Measurements from ENCODE around the gene FGF4.

FGF4 gene

DNA sequence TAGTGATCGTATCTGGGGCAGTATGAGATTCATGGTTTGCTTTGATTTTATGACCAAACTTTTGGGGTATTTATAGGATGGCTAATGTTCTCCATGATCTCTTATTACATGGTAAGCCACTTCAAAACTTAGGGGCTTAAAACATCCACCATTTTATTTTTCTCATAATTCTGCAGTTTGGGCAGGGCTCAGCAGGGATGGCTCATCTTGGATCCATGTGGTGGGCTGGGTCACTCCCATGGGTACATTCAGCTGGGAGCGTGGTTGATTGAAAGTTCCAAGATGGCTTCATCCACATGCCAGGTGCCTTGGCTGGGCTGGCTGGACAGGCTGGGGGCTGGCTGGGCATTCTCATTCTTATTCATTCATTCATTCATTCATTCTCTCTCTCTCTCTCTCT, 40.8 kb downstream of the FGF4 start:
- TF ChIP-seq, protein P1, sequence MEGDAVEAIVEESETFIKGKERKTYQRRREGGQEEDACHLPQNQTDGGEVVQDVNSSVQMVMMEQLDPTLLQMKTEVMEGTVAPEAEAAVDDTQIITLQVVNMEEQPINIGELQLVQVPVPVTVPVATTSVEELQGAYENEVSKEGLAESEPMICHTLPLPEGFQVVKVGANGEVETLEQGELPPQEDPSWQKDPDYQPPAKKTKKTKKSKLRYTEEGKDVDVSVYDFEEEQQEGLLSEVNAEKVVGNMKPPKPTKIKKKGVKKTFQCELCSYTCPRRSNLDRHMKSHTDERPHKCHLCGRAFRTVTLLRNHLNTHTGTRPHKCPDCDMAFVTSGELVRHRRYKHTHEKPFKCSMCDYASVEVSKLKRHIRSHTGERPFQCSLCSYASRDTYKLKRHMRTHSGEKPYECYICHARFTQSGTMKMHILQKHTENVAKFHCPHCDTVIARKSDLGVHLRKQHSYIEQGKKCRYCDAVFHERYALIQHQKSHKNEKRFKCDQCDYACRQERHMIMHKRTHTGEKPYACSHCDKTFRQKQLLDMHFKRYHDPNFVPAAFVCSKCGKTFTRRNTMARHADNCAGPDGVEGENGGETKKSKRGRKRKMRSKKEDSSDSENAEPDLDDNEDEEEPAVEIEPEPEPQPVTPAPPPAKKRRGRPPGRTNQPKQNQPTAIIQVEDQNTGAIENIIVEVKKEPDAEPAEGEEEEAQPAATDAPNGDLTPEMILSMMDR (IDR thresholded peaks at IDR 0.05; ENCODE audit: borderline replicate concordance, extremely low read depth, low read length, poor library complexity, severe bottlenecking) = no peak
- no peak for TF ChIP-seq EZH2 (IDR thresholded peaks at IDR 0.05; ENCODE audit: borderline replicate concordance, low read depth, low read length, severe bottlenecking)
- H3K27ac ChIP-seq (ENCODE audit: low read length) = no peak overlapping the region
- H3K9ac ChIP-seq (ENCODE audit: low read depth, low read length) = no peak overlapping the region
- H3K27me3 ChIP-seq (ENCODE audit: insufficient read depth, low read length, poor library complexity) = no peaks in the 10 kb centered on the region
- DNase-seq (no peak), ATAC-seq (ENCODE audit: insufficient read depth, low read depth) (no peak)
- no peak overlapping the region for H3K4me2 ChIP-seq (ENCODE audit: insufficient read depth, low read length)
- no peak overlapping the region for H2AFZ ChIP-seq (ENCODE audit: low read depth, low read length)
- no peaks in the 10 kb centered on the region for H3K79me2 ChIP-seq (ENCODE audit: insufficient read depth, low read length)
- H3K4me1 ChIP-seq (ENCODE audit: insufficient read depth, low read length) = no peaks in the 10 kb centered on the region
- no peak overlapping the region for H3K4me3 ChIP-seq (ENCODE audit: low read depth in 1 of 2, low read length in 2 of 2)
- H3K36me3 ChIP-seq (ENCODE audit: insufficient read depth, low read length) = no peaks in the 10 kb centered on the region
- no peaks in the 10 kb centered on the region for H3K9me3 ChIP-seq (ENCODE audit: insufficient read depth, low read length, severe bottlenecking)
- no peaks in the 10 kb centered on the region for H4K20me1 ChIP-seq (ENCODE audit: insufficient read depth, low read length)

DNA sequence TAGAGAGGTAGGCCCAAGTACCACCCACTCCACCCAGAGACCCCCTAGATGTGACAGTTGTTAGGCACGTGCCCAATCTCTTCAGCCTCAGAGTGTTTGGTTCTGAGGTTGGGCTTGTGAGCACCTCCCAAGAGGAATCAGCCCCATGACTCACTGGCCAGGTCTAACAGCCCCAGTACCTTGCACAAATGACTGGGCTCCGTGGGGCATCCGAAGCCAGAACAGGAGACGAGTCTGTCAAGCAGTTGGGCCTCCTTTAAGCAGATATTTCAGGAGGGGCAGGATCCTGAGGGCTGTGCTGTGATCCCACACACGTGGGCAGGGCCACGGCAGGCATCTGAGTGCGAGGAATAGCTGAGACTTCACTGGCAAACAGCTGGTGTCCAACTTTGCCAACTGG, 42.2 kb downstream of the FGF4 start:
- Histone ChIP-seq H3K9ac (ENCODE audit: low read depth, low read length) (no peak overlapping the region), H3K27me3 (ENCODE audit: insufficient read depth, low read length, poor library complexity) (no peaks in the 10 kb centered on the region), H3K4me2 (ENCODE audit: insufficient read depth, low read length) (no peak overlapping the region), H3K79me2 (ENCODE audit: insufficient read depth, low read length) (no peaks in the 10 kb centered on the region), H4K20me1 (ENCODE audit: insufficient read depth, low read length) (no peaks in the 10 kb centered on the region), H3K27ac (ENCODE audit: low read length) (no peak overlapping the region), H3K36me3 (ENCODE audit: insufficient read depth, low read length) (no peaks in the 10 kb centered on the region), H3K9me3 (ENCODE audit: insufficient read depth, low read length, severe bottlenecking) (no peaks in the 10 kb centered on the region), H3K4me1 (ENCODE audit: insufficient read depth, low read length) (no peaks in the 10 kb centered on the region), H2AFZ (ENCODE audit: low read depth, low read length) (no peak overlapping the region), H3K4me3 (ENCODE audit: low read depth in 1 of 2, low read length in 2 of 2) (no peak overlapping the region)
- DNase-seq (no peak), ATAC-seq (ENCODE audit: insufficient read depth, low read depth) (no peak)
- no peak for TF ChIP-seq EZH2 (IDR thresholded peaks at IDR 0.05; ENCODE audit: borderline replicate concordance, low read depth, low read length, severe bottlenecking)
- TF ChIP-seq, protein P1 (IDR thresholded peaks at IDR 0.05; ENCODE audit: borderline replicate concordance, extremely low read depth, low read length, poor library complexity, severe bottlenecking) = no peak

DNA sequence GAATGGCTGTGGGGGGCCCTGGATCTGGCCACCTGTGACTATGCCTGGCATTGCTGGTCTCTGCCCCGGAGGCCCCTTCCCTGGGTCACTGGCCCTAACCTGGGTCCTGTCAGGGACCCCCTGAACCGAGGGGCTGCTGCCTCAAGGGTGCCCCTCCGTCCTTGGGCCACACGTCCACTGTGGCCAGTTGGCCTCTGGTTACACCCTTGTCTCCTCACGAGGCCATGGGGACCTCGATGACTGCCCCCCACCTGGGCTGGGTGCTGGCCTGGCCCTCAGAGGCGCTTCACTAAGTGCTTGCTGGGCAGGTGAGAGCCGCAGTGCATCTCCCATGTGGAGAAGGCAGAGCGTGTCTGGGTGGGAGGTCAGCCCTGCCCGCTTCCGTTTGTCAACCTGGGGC, 44.0 kb downstream of the FGF4 start:
- Histone ChIP-seq H3K9ac (ENCODE audit: low read depth, low read length) (no peak overlapping the region), H3K4me2 (ENCODE audit: insufficient read depth, low read length) (no peak overlapping the region), H3K79me2 (ENCODE audit: insufficient read depth, low read length) (no peaks in the 10 kb centered on the region), H3K4me3 (ENCODE audit: low read depth in 1 of 2, low read length in 2 of 2) (no peak overlapping the region), H3K27me3 (ENCODE audit: insufficient read depth, low read length, poor library complexity) (peaks cover 1% of the 10 kb centered on the region), H4K20me1 (ENCODE audit: insufficient read depth, low read length) (no peaks in the 10 kb centered on the region; the same call in 1 of the 2 replicates), H3K27ac (ENCODE audit: low read length) (no peak overlapping the region), H3K4me1 (ENCODE audit: insufficient read depth, low read length) (no peaks in the 10 kb centered on the region), H3K36me3 (ENCODE audit: insufficient read depth, low read length) (no peaks in the 10 kb centered on the region), H2AFZ (ENCODE audit: low read depth, low read length) (no peak overlapping the region), H3K9me3 (ENCODE audit: insufficient read depth, low read length, severe bottlenecking) (no peaks in the 10 kb centered on the region)
- DNase-seq (no peak), ATAC-seq (ENCODE audit: insufficient read depth, low read depth) (no peak)
- TF ChIP-seq, protein P1 (IDR thresholded peaks at IDR 0.05; ENCODE audit: borderline replicate concordance, extremely low read depth, low read length, poor library complexity, severe bottlenecking) = no peak
- TF ChIP-seq EZH2 (IDR thresholded peaks at IDR 0.05; ENCODE audit: borderline replicate concordance, low read depth, low read length, severe bottlenecking) = no peak

DNA sequence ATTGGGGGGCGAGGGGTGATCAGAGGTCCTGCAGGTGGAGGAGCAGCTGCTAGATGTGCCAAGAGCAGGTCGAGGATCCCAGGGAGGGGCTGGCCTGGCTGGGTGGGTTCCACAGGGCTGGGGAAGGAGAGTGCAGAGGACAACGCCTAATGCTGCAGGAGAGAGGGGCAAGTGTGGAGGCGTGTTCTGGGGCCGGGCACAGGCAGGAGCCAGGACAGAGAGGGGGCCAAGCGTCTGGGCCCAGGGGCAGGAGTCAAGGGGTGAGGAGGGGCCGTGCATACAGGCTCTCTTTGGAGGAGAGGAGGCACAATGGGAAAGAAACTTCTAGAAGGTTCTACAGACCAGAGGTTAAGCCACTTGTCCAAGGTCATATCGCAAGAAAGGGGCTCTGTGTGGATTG, 44.6 kb downstream of the FGF4 start:
- no peak overlapping the region for H3K4me2 ChIP-seq (ENCODE audit: insufficient read depth, low read length)
- TF ChIP-seq EZH2 (IDR thresholded peaks at IDR 0.05; ENCODE audit: borderline replicate concordance, low read depth, low read length, severe bottlenecking) = no peak
- TF ChIP-seq, protein P1 (IDR thresholded peaks at IDR 0.05; ENCODE audit: borderline replicate concordance, extremely low read depth, low read length, poor library complexity, severe bottlenecking) = no peak

More for the DNA sequence above, 44.6 kb downstream of the FGF4 start:
- Histone ChIP-seq H3K27me3 (ENCODE audit: insufficient read depth, low read length, poor library complexity) (peaks cover 6% of the 10 kb centered on the region), H3K27ac (ENCODE audit: low read length) (no peak overlapping the region), H3K79me2 (ENCODE audit: insufficient read depth, low read length) (no peaks in the 10 kb centered on the region), H3K4me3 (ENCODE audit: low read depth in 1 of 2, low read length in 2 of 2) (no peak overlapping the region), H3K9me3 (ENCODE audit: insufficient read depth, low read length, severe bottlenecking) (no peaks in the 10 kb centered on the region), H3K9ac (ENCODE audit: low read depth, low read length) (no peak overlapping the region), H3K36me3 (ENCODE audit: insufficient read depth, low read length) (no peaks in the 10 kb centered on the region), H4K20me1 (ENCODE audit: insufficient read depth, low read length) (no peaks in the 10 kb centered on the region; the same call in none of the 2 replicates), H3K4me1 (ENCODE audit: insufficient read depth, low read length) (no peaks in the 10 kb centered on the region), H2AFZ (ENCODE audit: low read depth, low read length) (no peak overlapping the region)
- ATAC-seq (ENCODE audit: insufficient read depth, low read depth) (no peak), DNase-seq (no peak)

All from DND-41 (cell line).